Neural cell (in vitro differentiated cells): ENCODE results near the gene ENAM. TPM values are rescaled to one million over a fixed set of nuclear protein-coding genes. Genes with fewer than 3 reads are reported as not detected.

Experiments
- polyA plus RNA-seq: library from polyadenylated mRNA; depleted of rRNA; stranded (reverse); fragments of >200 nt; gene quantifications from 2 replicates; pipeline ENCODE4 v1.2.3, GENCODE V29; 2014

Gene ENAM
- polyA plus RNA-seq, 1 donor from 2014 or later, result not detected

Other genes starting within 250 kb of the ENAM start
- not detected in 2 replicates for gene SMR3B, start 245.6 kb upstream of the ENAM start, polyA plus RNA-seq
- not detected in 2 replicates for gene OPRPN, start 230.8 kb upstream of the ENAM start, polyA plus RNA-seq
- gene MUC7, start 156.5 kb upstream of the ENAM start, polyA plus RNA-seq, result not detected in 2 replicates
- not detected in 2 replicates for gene AMTN, start 110.2 kb upstream of the ENAM start, polyA plus RNA-seq
- 1.2 and 1.5 TPM in 2 replicates for gene AMBN, start 36.5 kb upstream of the ENAM start, polyA plus RNA-seq
- not detected in 2 replicates for gene JCHAIN, start 37.8 kb downstream of the ENAM start, polyA plus RNA-seq
- 11.3 and 13.1 TPM in 2 replicates for gene UTP3, start 59.8 kb downstream of the ENAM start, polyA plus RNA-seq
- 360 and 414 TPM in 2 replicates for gene RUFY3, start 93.2 kb downstream of the ENAM start, polyA plus RNA-seq
- 83.3 and 85.5 TPM in 2 replicates for gene GRSF1, start 211.1 kb downstream of the ENAM start, polyA plus RNA-seq